ENCODE data around the gene SLC1A2. TPM values are rescaled to one million over a fixed set of nuclear protein-coding genes. Genes with fewer than 3 reads are reported as not detected.

Gene SLC1A2
- polyA plus RNA-seq, 1 donor: 0.47 TPM

DNA sequence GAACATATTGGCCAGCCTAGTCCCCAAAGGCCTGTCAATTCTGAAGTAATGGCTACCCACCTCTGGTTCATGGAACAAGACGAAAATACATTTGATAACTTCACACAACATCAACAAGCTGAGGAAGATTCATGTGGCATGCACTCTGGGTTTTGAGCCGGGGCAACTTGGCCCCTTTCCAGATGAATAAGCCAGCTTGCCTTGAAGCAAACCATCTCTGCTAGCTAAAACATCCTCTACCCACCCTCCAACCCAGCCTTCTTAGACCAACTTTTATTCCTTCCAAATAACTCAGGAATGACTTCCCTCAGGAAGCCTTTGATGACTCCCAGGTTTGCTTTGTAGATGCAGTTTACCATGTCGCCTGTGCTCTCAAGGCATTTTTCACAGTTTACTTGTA lies 94.4 kb downstream of the SLC1A2 start:
- DNase-seq: no peak

DNA sequence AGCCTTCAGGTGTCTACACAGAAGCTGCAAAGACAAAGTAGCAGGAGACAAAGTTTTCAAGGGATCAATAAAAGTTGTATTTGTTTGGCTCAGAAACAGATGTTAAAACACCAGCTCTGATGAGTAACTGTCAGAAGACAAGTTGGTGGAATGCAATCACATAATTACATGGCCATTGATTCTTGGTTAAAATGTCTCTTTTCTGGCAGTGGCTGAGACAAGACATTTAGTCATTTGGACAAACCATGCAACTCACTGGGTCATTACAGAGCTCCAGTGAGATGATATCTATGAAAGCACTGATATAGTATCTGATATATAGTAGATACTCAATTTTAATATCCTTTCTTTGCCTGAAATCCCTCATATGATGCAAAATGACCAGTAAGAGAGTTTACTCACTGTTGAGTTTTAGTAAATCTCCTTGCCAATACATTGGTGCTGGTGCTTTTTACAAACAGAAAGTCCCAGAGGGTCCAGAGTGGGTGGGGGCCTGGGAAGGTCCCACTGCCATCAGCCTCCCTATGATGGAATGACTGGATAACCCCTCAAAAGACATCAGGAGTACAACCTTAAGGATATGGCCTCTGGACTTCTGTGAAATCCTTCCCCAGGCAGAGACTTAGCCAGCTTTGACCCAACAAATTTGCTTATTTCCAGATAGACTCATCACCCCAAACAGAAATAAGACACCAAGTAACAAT lies 95.0 kb downstream of the SLC1A2 start:
- DNase-seq: no peak

DNA sequence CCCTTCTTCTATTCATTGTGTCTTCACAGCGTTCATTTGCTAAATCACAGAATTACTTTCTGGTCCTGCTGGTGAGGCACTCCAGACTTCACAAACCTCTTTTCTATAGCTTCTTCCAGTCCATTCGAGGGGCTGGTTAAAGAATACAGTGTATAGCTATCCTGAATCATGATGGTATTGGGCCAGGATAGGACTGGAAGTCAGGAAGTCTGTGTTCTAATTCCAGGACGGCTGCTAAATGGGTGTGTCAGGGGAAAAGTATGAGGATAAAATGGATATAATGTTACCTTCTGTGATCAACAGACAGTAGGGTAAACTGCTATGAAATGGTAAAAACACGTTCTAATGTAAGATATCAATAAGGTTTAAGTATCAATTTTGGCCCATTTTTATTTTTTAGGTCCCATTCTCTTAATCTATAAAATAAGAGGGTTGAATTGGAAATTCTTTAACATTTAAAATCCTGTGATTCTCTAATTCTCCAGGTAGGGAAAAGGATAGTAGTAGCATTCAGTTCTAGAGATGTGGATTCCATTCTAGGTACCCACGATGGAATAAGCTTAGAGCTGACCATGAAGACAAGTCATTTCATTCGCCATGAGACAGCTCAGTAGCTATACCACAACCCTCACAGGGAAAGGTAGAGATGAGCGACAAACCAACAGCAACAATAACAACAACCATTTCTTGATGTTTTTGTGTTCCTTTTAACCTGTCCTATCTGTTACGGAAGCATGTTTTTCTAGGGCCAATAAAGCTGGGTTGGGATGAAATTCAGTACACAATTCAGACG lies 96.1 kb downstream of the SLC1A2 start:
- no peak for DNase-seq

DNA sequence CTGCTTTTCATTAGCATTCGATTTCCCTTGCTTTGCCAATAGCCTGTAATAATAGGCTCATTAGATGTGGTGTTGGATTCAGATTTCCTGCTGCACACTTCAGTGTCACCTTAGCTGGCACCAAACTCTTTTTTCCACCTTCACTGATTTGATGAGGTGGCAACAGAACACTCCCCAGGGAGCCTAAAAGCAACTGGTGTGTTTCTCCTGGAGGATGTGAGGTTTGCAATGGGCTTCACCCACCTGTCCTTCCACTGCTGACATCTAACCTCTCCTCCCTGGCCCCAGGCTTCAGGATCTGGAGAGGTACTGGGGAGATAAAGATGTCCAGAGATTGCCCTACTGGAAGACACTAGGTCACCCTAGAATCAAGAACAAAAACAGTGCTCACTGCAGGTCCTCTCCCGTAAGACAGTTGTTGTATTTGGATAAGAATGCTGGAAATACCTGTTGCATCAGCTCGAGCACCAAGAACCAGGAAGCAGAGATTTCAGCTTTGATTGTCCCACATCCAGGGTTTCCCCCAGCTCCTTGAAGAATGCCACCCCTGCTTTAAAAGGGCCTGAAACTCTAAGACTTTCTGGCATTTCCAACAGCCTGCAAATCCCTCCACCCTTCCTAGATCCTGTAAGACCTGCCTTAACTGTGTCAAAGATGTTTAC lies 96.9 kb downstream of the SLC1A2 start:
- DNase-seq: no peak

DNA sequence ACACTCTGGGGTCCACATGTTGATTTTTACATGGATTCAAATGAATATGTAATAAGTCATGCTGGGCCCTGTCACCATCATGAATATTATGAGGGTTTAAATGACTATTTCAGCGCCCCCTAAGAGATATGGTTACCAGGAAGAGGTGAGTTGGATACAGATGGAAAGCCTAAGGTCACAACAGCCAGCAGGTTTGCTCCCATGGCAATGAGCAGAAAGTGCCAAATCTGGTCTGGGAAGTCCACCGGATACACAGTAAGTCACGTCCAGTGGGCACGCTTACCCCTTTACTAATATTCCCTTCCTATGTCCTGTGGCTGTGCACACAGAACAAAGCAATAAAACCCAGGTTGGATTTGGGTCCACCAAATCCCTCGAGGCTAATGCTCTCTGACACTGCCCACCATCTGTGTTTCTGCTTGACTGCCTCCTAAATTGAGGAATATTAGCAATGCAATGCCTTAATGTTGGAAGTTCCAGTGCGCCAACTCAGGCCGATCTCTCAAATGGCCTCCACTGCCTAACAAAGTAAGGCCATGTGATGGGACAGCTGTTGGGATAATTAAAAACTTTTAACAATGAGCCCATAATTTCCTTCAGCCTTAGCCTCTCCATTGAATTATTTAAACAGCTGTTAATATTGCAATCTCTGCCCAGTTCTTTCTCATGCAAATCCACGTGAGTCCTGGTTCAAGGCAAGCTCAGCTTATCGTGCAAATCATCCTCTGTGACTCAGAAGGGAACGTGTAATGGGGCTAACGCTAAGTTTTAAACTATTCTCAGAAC lies 97.6 kb downstream of the SLC1A2 start:
- DNase-seq: no peak

DNA sequence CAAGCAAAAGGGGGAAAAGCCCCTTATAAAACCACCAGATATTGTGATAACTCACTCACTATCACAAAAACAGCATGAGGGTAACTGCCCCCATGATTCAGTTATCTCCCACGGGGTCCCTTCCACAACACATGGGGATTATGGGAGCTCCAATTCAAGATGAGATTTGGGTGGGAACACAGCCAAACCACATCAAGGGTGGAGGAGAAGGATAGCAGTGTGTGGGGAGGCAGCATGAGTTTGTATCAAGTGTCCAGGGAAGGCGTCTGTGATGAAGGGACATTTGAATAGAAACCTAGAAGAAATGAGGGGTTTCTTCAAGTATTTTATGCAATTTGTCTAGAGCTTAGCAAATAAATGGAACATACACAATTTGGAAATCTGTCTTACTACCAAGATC lies 98.2 kb downstream of the SLC1A2 start:
- DNase-seq: no peak

DNA sequence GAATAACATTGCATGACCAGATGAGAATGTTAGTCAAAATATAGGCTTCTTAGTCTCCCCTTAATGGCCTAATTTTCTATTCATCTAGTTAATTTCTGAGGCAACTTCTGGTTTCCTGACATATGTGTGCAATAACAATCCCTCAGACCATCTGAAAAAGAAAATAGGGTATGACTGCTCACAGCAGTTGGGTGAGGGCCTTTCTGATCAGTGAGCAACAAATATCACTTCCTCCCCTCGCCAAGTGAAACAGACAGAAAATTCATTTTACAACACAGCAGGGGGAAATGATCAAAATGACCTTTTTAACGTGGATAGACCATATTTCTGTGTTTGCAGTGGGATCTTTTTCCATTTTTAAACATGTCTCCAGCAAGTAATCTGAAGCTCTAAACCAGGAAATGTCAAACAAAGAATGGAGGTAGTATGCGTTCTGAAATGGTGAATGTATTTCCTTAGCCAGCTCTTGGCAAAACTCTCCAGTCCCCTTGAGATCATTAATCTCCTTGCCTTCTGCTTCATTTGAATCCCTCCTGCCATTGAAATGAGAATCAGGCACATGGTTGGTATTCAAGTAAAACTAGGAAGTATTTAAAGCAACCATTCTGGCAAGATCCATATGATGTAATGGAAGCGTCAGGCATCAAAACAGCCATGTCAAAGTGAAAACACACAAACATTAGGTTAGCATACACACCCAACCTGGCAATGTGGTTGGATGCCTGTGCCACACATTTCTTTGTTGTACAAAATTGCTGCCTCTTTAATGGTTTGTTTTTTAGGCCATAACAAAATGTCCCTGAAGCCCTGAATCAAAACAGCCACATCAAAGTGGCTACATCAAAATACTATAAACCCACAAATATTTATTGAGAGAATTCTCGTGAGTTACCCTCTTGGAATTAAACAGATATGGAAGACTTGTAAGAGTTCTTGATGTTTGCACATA lies 100.1 kb downstream of the SLC1A2 start:
- DNase-seq: no peak

DNA sequence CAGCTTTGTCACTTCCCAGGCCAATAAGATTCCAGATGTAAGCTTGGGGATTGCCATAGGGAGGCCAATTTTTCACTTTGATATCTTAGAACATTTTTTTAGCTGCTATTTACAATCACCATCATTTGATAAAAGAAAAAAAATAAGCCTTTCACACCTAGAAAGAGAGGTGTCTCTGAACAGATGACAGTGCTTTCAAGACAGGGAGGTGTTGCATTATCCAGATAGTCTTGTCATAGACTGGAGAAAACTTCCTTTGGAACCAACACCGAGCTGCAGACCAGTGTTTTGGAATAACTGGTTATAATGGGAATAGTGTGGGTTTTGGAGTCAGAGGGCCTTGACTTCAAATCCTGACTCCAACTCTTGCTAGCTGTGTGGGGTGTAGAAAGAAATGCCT lies 101.0 kb downstream of the SLC1A2 start:
- no peak for DNase-seq

DNA sequence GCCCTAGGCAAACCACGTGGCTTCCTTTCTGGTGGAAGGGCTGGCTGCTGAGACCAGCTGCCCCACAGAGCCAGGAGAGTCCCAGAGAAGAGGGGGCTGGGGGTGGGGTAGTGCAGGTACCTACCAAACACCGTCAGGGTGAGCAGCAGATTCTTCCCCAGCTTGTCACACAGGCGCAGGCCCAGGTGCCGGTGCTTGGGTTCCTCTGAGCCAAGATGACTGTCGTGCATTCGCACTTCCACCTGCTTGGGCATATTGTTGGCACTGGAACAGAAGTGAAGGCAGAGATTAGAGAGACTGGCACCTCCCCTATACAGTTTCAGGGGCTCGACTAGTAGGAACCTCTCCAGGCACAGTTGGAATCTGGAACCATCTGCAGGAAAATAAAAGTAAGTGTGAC lies 102.1 kb downstream of the SLC1A2 start:
- DNase-seq: no peak

DNA sequence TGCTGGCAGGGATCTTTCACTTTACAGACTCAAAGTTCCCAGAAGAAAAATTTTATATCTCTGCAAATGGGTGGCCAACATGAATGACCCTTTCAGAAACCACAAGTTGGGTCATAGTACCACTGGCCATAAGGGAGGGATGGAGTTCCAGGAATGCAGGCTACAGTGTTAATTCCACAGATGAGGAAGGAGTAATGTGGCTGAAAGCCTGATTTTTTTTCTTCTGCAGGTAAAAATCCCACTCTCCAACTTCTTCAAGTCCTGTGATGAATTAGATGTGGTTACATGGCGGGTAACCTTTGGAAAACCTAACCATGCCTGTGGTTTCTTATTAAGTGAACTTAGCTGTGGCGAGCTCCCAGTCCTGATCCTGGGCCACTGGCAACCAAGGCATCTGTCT lies 103.2 kb downstream of the SLC1A2 start:
- DNase-seq: no peak

DNA sequence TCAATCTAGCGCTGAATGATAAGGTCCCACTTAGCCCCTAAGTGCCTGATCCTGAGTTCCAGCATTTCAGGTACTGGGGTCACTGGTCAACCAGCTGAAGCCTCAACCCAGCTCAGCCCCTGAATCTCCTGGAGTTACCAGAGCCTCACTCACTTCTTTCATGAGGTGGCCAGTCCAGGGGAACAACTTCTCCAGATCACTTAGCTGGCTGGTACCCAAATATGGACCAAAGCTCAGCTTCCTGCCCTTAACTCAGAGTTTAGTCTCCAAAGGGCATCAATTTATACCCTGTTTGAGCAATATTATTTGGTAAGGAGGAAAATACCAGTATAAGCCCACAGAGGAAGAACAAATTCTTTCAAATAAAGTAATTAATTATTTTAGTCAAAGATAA lies 105.6 kb downstream of the SLC1A2 start:
- no peak for DNase-seq

DNA sequence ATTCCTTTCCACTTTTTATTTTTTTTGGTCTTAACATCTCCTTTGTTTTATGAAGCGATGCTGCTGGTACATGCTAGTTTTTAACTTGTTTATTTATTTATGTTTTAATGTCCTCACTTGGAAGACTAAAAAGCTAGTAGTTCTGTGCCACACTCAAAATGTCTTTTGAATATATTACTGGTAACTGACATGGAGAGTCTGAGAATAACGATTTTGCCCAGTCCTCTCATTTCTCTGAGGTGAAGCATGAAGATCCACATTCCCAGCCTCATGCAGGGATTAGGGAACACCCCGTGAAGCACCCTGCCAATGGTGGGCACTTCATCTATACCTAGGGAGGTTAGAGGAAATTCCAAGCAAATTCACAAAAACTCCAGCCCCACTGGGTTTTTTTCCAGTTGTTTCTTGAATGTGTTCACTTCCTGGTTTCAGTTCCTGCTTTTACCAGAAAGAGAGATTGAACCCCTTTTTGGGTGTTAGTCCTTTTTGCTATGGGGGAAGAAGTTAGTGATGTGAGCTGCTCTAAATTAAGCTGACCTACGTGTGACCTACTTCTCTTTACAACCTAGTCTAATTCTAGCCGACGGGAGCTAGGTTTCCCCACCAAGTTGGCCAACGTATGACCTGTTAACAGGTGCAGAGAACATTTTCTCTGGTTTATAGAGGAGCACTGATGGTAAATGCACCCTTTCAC lies 106.1 kb downstream of the SLC1A2 start:
- no peak for DNase-seq

DNA sequence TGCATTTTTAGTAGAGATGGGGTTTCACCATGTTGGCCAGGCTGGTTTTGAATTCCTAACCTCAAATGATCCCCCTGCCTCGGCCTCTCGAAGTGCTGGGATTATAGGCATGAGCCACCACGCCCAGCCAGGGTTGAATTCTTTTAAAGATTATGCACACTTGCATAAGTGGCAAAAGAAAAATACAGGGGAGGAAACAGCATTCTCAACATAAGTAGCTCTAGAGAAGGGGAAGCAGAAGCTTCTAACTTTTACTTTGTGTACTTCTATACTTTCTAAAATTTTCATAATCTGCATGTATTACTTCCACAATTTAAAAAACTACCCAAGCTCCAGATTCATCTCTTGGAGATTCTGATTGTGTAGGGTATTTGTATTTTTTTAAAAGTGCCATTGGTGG lies 108.0 kb downstream of the SLC1A2 start:
- DNase-seq: no peak

DNA sequence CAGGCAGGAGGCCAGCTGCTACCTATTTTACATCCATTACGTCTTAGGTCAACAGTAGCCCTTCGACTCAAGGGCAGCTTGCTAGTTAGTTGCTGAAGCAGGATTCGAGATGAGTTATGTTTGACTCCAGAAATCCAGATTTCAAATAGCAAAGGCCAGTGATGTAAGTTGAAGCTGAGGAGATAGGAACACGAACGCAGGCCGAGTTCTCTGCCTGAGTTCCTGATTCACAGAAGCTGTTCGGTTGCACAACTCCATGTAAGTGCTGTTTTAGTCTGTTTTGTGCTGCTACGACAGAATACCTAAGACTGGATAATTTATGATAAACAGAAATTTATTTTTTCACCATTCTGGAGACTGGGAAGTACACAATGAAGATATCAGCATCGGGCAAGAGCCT lies 111.2 kb downstream of the SLC1A2 start:
- DNase-seq: no peak

DNA sequence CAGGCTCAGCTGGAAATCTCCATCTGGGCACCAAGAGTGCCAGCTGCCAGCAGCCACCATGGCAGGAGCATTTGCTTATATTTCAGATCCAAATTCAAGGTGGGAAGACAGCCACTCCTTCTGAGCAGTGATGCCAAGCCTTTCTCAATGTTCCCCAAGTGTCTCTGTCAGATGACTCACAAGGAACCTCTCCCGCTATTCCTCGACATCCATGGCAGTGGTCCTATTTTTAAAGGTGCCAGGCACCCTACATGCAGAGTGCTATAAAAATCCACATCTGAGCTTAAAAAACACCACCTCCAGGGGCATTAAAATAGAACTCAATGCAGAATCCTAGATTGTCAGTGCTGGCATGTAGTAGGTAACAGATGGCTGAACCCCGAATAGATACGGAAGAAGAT lies 112.1 kb downstream of the SLC1A2 start:
- no peak for DNase-seq

DNA sequence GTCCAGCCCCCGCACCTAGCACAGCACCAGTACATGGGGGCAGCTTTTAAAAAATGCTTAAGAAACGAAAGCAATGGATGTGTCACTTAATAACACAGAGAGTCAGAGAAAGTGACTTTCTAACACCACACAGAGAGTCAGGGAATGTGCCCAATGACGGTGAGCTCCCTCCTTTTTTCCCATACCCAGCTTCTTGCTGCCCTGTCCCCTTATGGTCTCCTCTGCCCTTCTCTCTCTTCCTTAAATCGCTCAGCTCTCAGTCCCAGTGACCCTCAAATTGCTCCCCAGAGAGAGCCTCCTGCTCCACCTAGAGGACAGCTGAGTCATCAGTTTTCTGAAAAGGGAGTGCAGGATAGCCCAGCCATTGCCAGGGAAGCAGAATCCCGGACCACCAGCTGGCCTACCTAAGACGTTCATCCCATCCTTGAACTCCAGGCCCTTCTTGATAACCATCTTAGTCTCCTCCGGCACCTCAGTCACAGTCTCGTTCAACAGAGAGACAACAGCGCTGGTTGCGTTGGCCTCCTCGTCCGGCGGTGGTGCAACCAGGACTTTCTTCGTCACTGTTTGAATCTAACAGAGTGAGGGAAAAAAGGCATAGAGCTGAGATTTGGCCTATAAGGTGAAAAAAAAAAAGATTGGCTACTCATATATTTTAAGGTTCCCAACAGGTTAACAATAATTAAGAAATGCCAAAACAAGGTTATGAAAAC lies 113.5 kb downstream of the SLC1A2 start:
- DNase-seq: peak; percentile 63

DNA sequence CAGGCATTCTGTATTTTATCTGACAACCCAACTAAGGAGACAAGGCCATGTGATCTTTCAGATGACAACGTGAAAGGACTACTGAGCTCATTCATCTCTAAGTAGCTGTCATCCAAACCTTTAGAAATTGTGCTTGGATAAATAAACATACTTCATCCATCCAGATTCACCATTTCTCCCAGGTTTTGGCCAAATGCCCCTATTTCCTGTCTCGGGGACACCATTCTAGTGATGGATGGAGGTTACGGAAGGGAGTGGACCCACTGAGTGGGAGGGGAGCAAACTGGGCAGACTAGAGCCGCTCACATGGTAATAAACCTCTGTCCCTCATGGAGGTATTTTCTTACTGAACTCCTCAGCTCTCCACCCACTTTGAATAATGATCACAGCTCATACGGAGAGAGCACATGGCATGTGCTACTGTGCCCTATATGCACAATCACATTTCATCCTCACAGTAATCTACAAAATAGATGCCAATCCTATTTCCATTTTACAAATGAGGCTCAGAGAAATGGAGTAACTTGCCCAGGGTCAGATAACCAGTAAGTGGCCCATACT lies 114.4 kb downstream of the SLC1A2 start:
- DNase-seq: peak; percentile 13

DNA sequence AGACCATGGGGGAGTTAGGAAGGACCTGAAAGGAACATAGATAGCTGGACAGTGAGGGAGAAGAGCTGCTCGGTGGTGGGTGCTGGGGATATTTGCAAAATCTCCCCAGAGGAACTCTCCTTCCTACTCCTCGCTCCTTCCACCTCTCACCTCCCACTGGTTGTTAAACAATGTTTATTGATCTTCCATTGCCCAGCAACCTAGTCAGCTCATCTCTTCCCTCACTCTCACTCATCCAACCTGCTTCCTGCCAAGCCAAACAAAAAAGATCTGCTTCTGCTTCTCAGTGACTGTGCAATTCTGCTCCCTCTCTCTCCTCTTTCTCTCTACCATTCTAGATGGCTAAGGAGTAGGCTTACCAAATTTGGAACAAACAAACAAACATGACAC lies 115.0 kb downstream of the SLC1A2 start:
- DNase-seq: no peak

DNA sequence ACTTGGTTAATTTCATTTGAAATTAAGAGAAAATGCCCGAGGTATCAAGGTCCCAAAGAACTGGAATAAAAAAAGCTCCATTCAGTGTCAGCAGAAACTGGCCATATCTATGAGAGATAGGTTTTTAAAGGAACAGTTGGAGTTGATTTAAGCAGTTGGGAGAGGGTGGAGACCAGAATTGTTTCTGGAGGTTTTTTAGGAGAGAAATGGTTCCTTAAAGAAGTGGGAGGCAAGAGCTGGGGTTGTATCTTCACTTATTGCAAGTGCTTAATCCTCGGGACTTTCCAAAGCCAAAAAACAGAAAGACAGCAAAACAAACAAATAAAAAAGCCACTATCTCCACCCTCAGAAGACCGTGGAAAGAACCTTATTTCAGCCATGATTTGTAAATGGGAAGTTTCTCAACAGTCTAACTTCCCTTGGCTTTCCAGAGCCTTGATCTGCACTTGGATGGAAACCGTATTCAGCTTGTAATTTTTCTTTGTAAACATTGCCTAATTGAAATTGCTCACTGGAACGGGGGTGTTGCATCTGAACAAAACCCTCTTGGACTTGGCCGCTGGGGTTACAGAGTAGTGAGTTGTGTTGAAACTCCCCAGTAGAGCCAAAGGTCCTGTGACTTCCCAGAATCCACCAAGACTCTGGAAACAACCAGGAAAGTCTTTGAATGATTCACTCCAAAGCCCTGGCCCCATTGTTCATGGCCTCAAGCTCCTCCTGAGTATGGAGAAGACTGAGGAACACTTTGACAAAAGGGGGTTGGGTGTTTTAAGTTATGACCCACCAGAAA lies 115.6 kb downstream of the SLC1A2 start:
- DNase-seq: no peak

Measured in left kidney (tissue), 2 donors.